Gastrocnemius medialis (tissue), 4 donors: ENCODE measurements around the gene EYA3.

Source experiments
- POLR2A ChIP-seq, 2 donors: fragments of 450-650 bp; IDR thresholded peaks; one replicate each; pipeline ENCODE4 v1.6.1; 2017; ENCODE audit warnings: antibody characterized with exemption in 2 of 2, mild to moderate bottlenecking in 2 of 2, moderate library complexity in 2 of 2
- TF ChIP-seq, protein P1 (sequence below), 5 experiments: fragments of 450-650 bp in 3 of 5; fragments of 200-600 bp in 2 of 5; sonication (generic) in 2 of 5; IDR thresholded peaks in 4 of 5; conservative IDR thresholded peaks in 1 of 5; 1 replicate in 4 of 5; 2 replicates in 1 of 5; pipeline ENCODE4 v1.5.1; 2016 to 2019; ENCODE audit warnings: antibody characterized with exemption in 5 of 5, mild to moderate bottlenecking in 3 of 5, moderate library complexity in 3 of 5

DNA sequence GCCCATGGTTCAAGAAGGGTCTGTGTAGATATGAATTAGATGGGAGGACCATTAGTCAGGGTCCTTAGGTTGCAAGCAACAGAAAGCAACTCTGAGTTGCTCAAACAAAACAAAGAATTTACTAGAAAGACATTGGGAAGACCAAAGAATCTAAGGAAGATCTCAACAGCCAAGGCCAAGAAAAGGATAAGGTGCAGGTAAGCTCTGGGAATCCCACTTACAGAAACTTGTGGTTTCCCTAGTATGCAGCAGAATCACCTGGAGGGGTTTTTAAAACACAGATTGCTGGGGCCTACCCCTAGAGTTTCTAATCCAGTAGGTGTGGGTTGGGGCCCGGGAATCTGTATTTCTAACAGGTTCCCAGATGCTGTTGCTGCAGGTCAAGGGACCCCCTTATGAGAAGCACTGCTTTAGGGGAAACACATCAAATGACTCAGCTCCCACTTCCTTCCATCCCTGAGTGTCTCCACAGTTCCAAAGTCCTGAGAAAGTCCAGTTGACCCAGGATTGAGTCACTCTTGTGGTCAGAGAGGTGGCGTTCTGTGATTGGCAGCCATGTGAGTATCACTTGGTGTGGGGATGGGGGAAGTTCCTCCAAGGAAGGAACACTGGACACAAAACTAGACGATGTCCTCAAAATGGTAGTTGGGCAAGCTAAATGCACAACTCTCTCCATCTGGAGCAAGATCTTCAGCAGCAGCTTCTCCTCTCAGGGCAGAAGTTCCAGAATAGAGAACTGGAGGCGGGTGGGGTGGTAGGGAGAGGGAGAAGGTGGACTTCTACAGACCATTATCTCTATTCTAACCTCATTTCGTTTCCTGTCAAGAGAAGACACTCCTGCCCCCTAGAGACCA, 24.2 kb upstream of the EYA3 start:
- TF ChIP-seq, protein P1, sequence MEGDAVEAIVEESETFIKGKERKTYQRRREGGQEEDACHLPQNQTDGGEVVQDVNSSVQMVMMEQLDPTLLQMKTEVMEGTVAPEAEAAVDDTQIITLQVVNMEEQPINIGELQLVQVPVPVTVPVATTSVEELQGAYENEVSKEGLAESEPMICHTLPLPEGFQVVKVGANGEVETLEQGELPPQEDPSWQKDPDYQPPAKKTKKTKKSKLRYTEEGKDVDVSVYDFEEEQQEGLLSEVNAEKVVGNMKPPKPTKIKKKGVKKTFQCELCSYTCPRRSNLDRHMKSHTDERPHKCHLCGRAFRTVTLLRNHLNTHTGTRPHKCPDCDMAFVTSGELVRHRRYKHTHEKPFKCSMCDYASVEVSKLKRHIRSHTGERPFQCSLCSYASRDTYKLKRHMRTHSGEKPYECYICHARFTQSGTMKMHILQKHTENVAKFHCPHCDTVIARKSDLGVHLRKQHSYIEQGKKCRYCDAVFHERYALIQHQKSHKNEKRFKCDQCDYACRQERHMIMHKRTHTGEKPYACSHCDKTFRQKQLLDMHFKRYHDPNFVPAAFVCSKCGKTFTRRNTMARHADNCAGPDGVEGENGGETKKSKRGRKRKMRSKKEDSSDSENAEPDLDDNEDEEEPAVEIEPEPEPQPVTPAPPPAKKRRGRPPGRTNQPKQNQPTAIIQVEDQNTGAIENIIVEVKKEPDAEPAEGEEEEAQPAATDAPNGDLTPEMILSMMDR (IDR thresholded peaks at IDR 0.05 in 4 of 5, conservative IDR thresholded peaks at IDR 0.05 in 1 of 5), result peak in 1 of 5 experiments; percentile 19
- TF ChIP-seq POLR2A (IDR thresholded peaks at IDR 0.05), result no peak
